Keratinocyte (primary cell): ENCODE measurements around the gene RAB23.

Experiments
- CTCF ChIP-seq, 3 experiments: IDR thresholded peaks in 1 of 3; conservative IDR thresholded peaks in 1 of 3; optimal IDR thresholded peaks in 1 of 3; 2 replicates in 2 of 3; 3 replicates in 1 of 3; pipeline versions ENCODE3 to v1.5.1; 2011; ENCODE audit warnings: low read length in 3 of 3, mild to moderate bottlenecking in 3 of 3, moderate library complexity in 2 of 3, control low read depth in 1 of 3, inconsistent platforms in 1 of 3; ENCODE audit not compliant: insufficient read depth in 2 of 3; ENCODE audit errors: extremely low read depth in 1 of 3
- EZH2 ChIP-seq: IDR thresholded peaks from one replicate; pipeline ENCODE4 v1.6.1; 2012; ENCODE audit warnings: inconsistent platforms, mild to moderate bottlenecking, low read length, moderate library complexity

GRCh38 chr6:57138026-57138425, 84.1 kb downstream of the RAB23 start:
- TF ChIP-seq CTCF (optimal IDR thresholded peaks at IDR 0.05 in 1 of 3, IDR thresholded peaks at IDR 0.05 in 1 of 3, conservative IDR thresholded peaks at IDR 0.05 in 1 of 3; ENCODE audit: extremely low read depth in 1 of 3, insufficient read depth in 2 of 3, low read length in 3 of 3): no peak
- TF ChIP-seq EZH2: no peak
